ENCODE results near the gene ZNF331. TPM values are rescaled to one million over a fixed set of nuclear protein-coding genes. Genes with fewer than 3 reads are reported as not detected.

The ZNF331 gene
- total RNA-seq, 1 experiment from 2014 or later: 57.2 TPM

- Histone ChIP-seq H3K79me1 (ENCODE audit: insufficient read depth, low read depth, low read length, poor library complexity, severe bottlenecking) (peaks cover 3% of the 10 kb centered on the region), H3K4me1 (ENCODE audit: insufficient read depth, low read length) (no peaks in the 10 kb centered on the region), H3K4ac (ENCODE audit: low read depth, low read length) (no peak overlapping the region), H4K91ac (ENCODE audit: insufficient read length, low read depth, low read length) (no peak overlapping the region), H2AFZ (ENCODE audit: low read length) (no peak overlapping the region), H2BK12ac (ENCODE audit: insufficient read length, low read depth, low read length) (no peak overlapping the region), H4K8ac (replicated peaks; ENCODE audit: insufficient read length, low read depth, low read length) (no peak overlapping the region), H2BK120ac (ENCODE audit: low read depth, low read length, poor library complexity, severe bottlenecking) (no peak overlapping the region), H2BK20ac (ENCODE audit: low read depth, low read length, poor library complexity, severe bottlenecking) (no peak overlapping the region), H3K4me2 (ENCODE audit: insufficient read depth, insufficient read length, low read length) (no peak overlapping the region), H3K9me3 (ENCODE audit: control insufficient read depth, low read depth, low read length) (no peaks in the 10 kb centered on the region), H3K79me2 (ENCODE audit: insufficient read depth, low read length) (peaks cover 8% of the 10 kb centered on the region; the same call in 1 of the 2 replicates), H3K27me3 (ENCODE audit: insufficient read depth, low read length) (no peaks in the 10 kb centered on the region), H3T11ph (ENCODE audit: low read length) (no peak overlapping the region), H2BK5ac (ENCODE audit: insufficient read length, low read length) (no peak overlapping the region), H2BK15ac (ENCODE audit: low read depth, low read length) (no peak overlapping the region), H3K27ac (ENCODE audit: insufficient read length, low read depth, low read length) (no peak overlapping the region), H3K14ac (ENCODE audit: insufficient read depth, low read length) (no peak overlapping the region), H3K23ac (ENCODE audit: insufficient read length, low read depth, low read length) (no peak overlapping the region), H4K5ac (ENCODE audit: insufficient read length, low read depth, low read length) (no peak overlapping the region), H3K23me2 (ENCODE audit: insufficient read length, low read depth, low read length, poor library complexity, severe bottlenecking) (peaks cover 5% of the 10 kb centered on the region), H3K56ac (ENCODE audit: insufficient read length, low read depth, low read length) (no peak overlapping the region), H3K9ac (ENCODE audit: extremely low read depth, insufficient read length, low read length) (no peak overlapping the region), H3K18ac (ENCODE audit: insufficient read length, low read depth, low read length) (no peak overlapping the region), H4K20me1 (ENCODE audit: control insufficient read depth, insufficient read depth, insufficient read length) (no peaks in the 10 kb centered on the region), H2AK5ac (ENCODE audit: insufficient read length, low read length) (no peak overlapping the region)
- Mint-ChIP-seq H3K4me3 (no peak overlapping the region; a peak in 1 of 5 replicates), H3K27ac (peak overlapping the region in 1 of 3 experiments; percentile 13; a peak in 1 of 7 replicates), H3K9me3 (peaks cover 9% of the 10 kb centered on the region in 2 experiments), H3K36me3 (ENCODE audit: insufficient read depth in 1 of 3, low read depth in 3 of 3) (peaks cover 27 to 35% (median 29%) of the 10 kb centered on the region in 3 experiments), H3K27me3 (ENCODE audit: low read depth) (peaks cover 8% of the 10 kb centered on the region), H3K4me1 (peaks cover 14 to 19% of the 10 kb centered on the region in 2 experiments)
- no CpG with 5 or more reads among the region's 7 CpGs for WGBS (ENCODE audit: extremely low coverage, insufficient read length, low lambda C conversion rate)
- DNase-seq: no peak
- TF ChIP-seq CTCF (conservative IDR thresholded peaks at IDR 0.05): no peak
Measured at GRCh38 chr19:53519446-53519845, 18.5 kb upstream of the ZNF331 start.

All from H9 (cell line).